HG03571 (cell line): ENCODE data around the gene APOL4.
"Not testable (repeated sequence)": the region's sequence is repeated elsewhere in the genome, so short reads cannot be mapped to it uniquely, and the experiment has no call there.

ENCODE experiments used
- ATAC-seq: cut with Tn5 transposase; IDR thresholded peaks from one replicate; pipeline ENCODE4 v1.9.1; 2021; ENCODE audit not compliant: unreplicated experiment

Gene APOL4

GRCh38 chr22:36201630-36202319 is at the start of gene APOL4:
Gene APOL4 (minus strand): TSS chr22:36201809. CDS start chr22:36201734, 75 bp downstream.
- ATAC-seq, result no peak

- ATAC-seq, result not testable (repeated sequence)
Measured at GRCh38 chr22:36250292-36250960, 48.8 kb upstream of the APOL4 start.

GRCh38 chr22:36249160-36249559 is 47.6 kb upstream of the APOL4 start:
- no peak for ATAC-seq

- no peak for ATAC-seq
Measured at GRCh38 chr22:36247955-36248354, 46.3 kb upstream of the APOL4 start.

GRCh38 chr22:36246718-36247117 is 45.1 kb upstream of the APOL4 start:
- no peak for ATAC-seq

GRCh38 chr22:36245805-36246356 is 44.3 kb upstream of the APOL4 start:
- no peak for ATAC-seq

GRCh38 chr22:36244522-36245391 is 43.1 kb upstream of the APOL4 start:
- no peak for ATAC-seq

GRCh38 chr22:36243986-36244385 is 42.4 kb upstream of the APOL4 start:
- no peak for ATAC-seq

- ATAC-seq, result peak; percentile 87
Measured at GRCh38 chr22:36239401-36240171, 38.0 kb upstream of the APOL4 start, which contains the start of gene APOL2. Gene APOL2 (minus strand): TSS chr22:36239527. CDS start chr22:36233162, 6,365 bp downstream.

GRCh38 chr22:36239150-36239400 is 37.5 kb upstream of the APOL4 start:
- ATAC-seq, result no peak

GRCh38 chr22:36238373-36239149 is 37.0 kb upstream of the APOL4 start:
- ATAC-seq, result no peak

GRCh38 chr22:36237462-36238372 is 36.1 kb upstream of the APOL4 start:
- no peak for ATAC-seq

GRCh38 chr22:36236388-36237319 is 35.0 kb upstream of the APOL4 start:
- no peak for ATAC-seq

GRCh38 chr22:36235585-36235984 is 34.0 kb upstream of the APOL4 start:
- no peak for ATAC-seq

GRCh38 chr22:36234919-36235318 is 33.3 kb upstream of the APOL4 start:
- ATAC-seq, result no peak

- no peak for ATAC-seq
Measured at GRCh38 chr22:36234213-36234612, 32.6 kb upstream of the APOL4 start.

- ATAC-seq, result no peak
Measured at GRCh38 chr22:36233796-36234195, 32.2 kb upstream of the APOL4 start.
